Left ventricle myocardium superior (tissue), 1 donor: ENCODE measurements around the gene STK32B. TPM values are rescaled to one million over a fixed set of nuclear protein-coding genes. Genes with fewer than 3 reads are reported as not detected.

ENCODE experiments used
- ATAC-seq: fragments of 200-7000 bp; cut with Tn5 transposase; one replicate; pipeline ENCODE4 v1.9.1; 2020; ENCODE audit warnings: mild to moderate bottlenecking, moderate library complexity
- DNase-seq: peaks from one replicate; pipeline ENCODE4 v3.0.0-alpha.2; 2020
- intact Hi-C: fragments of 100-400 bp; cut with micrococcal nuclease; formaldehyde crosslinking; loops from one replicate; pipeline ENCODE4 v1.11.0; 2022
- total RNA-seq: library from RNA; stranded (reverse); fragmentation: NEBNext Ultra II Directional; extraction: Animal tissue kit (Norgen Biotek cat#: 25700); gene quantifications from one replicate; pipeline ENCODE4 v1.2.1, GENCODE V29; 2021
- donor health status: DM: no; HTN: yes; CAD: no; lungs with severe emphysema.

The STK32B gene
- total RNA-seq, 1 donor from 2014 or later = 1.4 TPM

DNA sequence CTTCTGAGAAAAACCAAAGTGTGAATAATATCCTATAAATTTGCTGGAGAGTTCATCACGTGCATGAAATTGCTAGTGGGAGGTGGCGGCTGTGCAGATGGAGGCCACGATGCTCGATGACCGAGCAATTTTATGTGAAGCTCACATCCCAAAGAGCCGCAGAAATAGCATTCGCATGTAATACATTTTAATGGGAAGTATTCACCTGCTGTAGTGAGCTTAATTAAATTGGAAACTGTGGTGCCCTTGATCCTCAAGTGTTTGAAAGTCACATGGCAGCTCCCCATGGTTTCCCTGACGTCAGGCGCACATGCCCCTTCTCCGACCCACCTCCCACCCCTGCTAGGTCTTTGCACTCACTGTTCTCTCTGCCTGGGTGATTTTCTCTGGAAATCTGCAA is 136.8 kb downstream of the STK32B start:
- ATAC-seq (no peak), DNase-seq (no peak)
- intact Hi-C loops = no loop called here

DNA sequence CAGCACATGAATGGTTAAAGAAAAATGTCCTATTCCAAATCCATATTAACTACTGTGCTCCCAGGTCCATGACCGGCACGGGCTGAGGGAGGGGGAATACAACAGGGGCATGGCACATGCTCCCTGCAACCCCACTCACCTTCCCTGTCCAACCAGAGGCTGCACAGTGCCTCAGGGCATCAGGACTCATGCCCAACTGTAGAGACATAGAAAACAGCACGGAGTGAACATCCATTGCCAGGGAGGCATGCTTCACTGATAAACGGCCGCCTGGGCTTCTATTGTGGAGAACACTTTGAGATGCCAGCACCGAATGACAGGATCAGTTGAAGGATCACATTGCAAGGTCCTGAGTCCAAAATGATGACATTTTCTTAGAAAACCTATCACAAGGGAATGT is 140.6 kb downstream of the STK32B start:
- ATAC-seq (no peak), DNase-seq (no peak)
- intact Hi-C loops = no loop called here

DNA sequence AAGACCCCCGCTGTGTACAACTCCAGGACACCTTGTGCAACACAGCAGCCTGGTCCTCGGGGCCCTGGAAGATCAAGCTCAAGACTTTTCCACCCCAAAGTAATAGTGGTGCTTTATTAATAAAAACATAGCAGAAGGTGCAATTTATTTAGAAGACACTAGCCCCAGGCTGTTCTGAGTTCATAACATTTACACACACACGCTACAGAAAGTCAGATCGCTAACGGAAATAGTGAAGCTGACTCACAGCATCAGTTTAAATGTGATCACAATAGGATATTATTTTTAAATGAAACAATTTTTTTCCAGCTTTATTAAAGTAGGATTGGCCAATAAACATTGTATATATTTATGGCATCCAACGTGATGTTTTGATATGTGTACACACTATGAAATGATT is 141.0 kb downstream of the STK32B start:
- ATAC-seq (no peak), DNase-seq (no peak)
- intact Hi-C loops = no loop called here

GRCh38 chr4:5192678-5193077 is 141.4 kb downstream of the STK32B start:
- no peak for ATAC-seq
- no peak for DNase-seq
- intact Hi-C loops = no loop called here

DNA sequence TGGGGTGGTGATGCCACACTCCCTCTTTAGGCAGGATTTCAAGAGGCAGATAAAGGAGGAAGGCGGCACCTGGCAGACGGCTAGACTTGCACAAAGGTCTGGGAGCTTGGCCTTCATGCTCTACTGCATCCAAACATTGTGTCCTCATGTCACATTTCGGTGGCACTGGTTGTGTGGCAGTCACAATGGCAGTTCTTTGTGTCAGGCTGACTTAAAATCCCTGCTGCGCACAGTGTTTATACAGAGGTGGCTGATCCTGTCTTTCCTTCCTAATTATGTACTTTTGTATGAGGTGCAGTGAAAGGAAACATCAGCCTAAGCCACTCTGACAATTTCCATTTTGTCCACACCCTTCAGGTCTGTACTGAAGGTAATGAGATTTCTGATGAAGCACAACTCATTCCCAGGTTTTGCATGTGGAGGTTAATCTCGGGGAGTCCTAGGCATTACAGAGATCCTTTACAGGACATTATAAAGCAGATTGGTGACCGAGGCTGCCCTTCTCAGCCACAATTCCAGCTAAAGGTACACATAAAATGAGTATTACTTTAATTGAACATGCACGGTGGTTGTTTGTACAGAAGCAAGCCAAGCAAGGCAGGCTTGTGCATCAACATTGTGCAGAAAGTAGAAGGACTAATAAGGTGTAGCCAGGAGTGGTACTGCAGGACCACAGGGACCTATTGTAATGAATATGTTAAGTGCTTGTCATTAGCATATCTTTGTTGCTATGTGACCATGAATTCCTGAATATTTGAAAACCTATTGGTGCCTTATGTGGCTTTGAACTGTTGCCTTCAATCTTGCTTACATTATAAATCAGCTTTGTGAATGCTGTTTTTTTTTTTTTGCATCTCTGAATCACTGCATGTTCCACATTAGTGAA is 147.6 kb downstream of the STK32B start:
- no peak for ATAC-seq
- intact Hi-C loops = no loop called here
- no peak for DNase-seq

GRCh38 chr4:5199912-5200311 is 148.6 kb downstream of the STK32B start:
- ATAC-seq (no peak), DNase-seq (no peak)
- intact Hi-C loops = no loop called here

DNA sequence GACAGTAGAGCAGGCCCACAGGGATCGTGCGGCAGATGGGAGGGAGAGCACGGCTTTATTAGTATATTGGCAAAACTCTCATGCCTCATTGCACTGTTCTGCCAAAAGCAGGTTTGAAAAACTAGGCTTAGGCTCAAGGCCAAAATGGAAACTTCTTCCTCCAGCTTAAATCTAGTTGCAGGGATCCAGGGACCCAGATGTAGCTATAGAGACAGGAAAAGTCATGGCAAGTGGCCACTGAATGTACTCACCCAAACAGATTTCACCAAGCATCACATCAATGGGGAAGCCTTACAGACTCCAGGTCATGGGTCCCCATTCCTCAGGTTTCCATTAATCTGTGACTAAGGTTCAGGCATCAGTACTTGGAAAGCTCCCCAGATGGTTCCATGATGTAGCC is 149.2 kb downstream of the STK32B start:
- intact Hi-C loops = no loop called here
- no peak for ATAC-seq
- DNase-seq = no peak

- ATAC-seq (no peak), DNase-seq (no peak)
- intact Hi-C loops = no loop called here
Observed at GRCh38 chr4:5203309-5203992, 152.2 kb downstream of the STK32B start.

GRCh38 chr4:5203993-5204310 is 152.7 kb downstream of the STK32B start:
- intact Hi-C loops = no loop called here

GRCh38 chr4:5204781-5205180 is 153.5 kb downstream of the STK32B start:
- peak; percentile 61 for ATAC-seq

More at GRCh38 chr4:5203993-5204310, 152.7 kb downstream of the STK32B start:
- ATAC-seq (no peak), DNase-seq (no peak)

GRCh38 chr4:5206016-5206790 is 154.9 kb downstream of the STK32B start:
- ATAC-seq (peak; percentile 81), DNase-seq (peak; percentile 36)
- intact Hi-C loops = no loop called here

More at GRCh38 chr4:5204781-5205180, 153.5 kb downstream of the STK32B start:
- DNase-seq = no peak
- intact Hi-C loops = no loop called here

DNA sequence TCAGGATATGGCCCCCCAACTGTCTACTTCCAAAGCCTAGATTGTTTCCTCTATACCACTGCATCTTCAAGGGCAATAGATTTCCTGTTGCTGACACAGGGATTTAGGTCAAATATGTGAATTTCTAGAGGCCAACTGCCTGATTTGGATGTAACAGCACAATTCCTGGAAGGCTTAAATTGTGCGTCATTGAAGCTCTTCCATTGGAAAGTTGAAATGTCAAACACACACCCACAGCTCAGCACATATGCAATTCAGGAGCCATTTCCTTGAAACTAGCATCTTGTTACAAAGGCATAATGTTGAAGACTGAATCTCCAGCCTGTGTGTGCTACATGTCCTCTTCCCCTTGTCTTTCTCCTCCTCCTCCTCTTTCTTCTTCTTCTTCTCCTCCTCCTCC is 158.6 kb downstream of the STK32B start:
- ATAC-seq (no peak), DNase-seq (no peak)
- intact Hi-C loops = no loop called here

GRCh38 chr4:5211282-5211839 is 160.1 kb downstream of the STK32B start:
- intact Hi-C loops = no loop called here
- ATAC-seq = no peak
- no peak for DNase-seq

- ATAC-seq (no peak), DNase-seq (no peak)
- intact Hi-C loops = no loop called here
Observed at GRCh38 chr4:5212255-5213013, 161.2 kb downstream of the STK32B start.

- ATAC-seq = no peak
- no peak for DNase-seq
- intact Hi-C loops = no loop called here
Observed at GRCh38 chr4:5213087-5213595, 161.9 kb downstream of the STK32B start.

DNA sequence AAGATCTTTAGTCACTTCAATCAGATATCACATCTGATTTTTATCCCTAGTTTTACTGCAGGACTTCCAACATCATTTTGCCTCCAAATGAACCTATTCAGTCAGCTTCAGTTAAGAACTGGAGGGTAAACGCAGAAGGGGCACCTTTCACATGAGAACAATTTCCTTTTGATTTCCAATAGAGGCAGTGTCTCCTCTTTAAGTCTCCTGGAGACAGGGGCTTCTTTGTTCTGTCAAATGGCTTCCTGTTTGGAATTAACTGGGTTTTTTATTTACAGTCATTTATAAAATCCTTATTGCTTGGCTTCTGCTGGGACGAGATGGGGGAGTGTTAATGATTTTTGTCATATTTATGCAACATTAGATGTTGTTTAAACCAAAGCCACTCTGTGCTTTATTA is 164.0 kb downstream of the STK32B start:
- ATAC-seq (no peak), DNase-seq (no peak)
- intact Hi-C loops = no loop called here

GRCh38 chr4:5217421-5217820 is 166.1 kb downstream of the STK32B start:
- intact Hi-C loops = no loop called here
- DNase-seq = no peak
- ATAC-seq = no peak

DNA sequence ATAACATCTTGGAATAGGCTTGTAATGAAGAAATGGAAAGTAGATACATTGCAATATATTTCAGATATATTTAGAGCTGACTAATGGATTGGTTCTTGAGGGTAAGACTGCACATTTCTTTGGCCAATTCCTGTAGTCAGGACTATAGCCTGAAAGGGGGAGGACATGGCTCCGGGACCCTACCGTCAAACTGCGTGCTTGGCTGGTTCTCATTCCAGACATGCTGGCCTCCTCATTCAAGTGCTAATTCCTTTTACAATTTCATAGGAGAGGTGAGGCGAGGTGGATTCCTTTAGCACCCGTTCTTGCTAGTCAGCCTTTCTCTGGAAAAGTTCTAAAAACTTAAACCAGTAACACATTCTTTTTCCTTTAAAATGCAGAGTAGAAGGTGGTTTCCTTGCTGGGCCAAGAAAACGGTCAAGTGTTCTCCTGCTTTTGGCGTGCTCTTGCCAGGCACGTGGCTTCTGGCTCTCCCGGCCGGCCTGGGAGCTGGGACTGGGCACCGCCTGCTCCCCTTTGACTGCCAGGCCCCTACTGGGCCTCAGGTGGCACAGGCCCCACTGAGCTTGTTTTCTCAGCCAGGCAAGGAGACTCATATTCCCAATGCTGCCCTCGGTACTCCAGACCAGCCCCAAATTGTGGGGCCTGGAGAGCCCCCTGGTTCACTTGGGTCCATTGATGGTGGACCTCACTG is 167.2 kb downstream of the STK32B start:
- no peak for ATAC-seq
- no peak for DNase-seq

More for the DNA sequence above, 167.2 kb downstream of the STK32B start:
- intact Hi-C loops = no loop called here
